GM19438 (cell line): ENCODE results near the gene ATRIP.

Experiments used
- ATAC-seq: cut with Tn5 transposase; IDR thresholded peaks from one replicate; pipeline ENCODE4 v1.9.1; 2021; ENCODE audit warnings: low read depth; ENCODE audit not compliant: unreplicated experiment

The ATRIP gene

GRCh38 chr3:48422681-48423080 is 23.9 kb upstream of the ATRIP start:
- no peak for ATAC-seq

DNA sequence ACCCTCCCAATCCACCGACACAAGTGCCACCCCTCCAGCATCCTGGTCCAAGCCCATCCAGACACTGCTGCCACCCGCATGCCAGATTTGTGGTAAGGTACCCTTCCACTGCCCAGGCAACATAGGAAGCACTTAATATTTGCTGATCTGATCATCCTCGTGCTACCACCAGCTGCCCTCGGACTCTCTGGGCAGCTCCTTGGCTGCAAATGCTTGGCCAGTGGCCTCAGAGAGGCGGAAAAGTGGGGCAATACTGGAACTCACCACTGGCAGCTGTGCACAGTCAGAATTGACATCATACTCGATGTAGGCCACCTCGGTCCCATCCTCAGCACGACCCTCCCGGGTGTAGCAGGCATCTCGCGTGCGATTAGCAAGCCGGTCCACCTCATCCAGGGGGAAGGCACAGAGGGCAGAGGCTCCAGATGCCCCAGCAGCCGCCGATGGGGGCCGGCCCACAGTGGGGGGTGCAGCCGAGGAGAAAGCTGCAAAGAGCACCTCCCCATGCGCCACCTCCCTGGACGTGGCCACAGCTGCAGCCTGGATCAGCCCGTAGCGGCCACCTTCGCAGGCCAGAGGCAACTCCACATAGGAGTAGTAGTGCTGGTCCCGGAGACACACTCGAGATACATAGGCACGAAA is 23.2 kb upstream of the ATRIP start:
- no peak for ATAC-seq

DNA sequence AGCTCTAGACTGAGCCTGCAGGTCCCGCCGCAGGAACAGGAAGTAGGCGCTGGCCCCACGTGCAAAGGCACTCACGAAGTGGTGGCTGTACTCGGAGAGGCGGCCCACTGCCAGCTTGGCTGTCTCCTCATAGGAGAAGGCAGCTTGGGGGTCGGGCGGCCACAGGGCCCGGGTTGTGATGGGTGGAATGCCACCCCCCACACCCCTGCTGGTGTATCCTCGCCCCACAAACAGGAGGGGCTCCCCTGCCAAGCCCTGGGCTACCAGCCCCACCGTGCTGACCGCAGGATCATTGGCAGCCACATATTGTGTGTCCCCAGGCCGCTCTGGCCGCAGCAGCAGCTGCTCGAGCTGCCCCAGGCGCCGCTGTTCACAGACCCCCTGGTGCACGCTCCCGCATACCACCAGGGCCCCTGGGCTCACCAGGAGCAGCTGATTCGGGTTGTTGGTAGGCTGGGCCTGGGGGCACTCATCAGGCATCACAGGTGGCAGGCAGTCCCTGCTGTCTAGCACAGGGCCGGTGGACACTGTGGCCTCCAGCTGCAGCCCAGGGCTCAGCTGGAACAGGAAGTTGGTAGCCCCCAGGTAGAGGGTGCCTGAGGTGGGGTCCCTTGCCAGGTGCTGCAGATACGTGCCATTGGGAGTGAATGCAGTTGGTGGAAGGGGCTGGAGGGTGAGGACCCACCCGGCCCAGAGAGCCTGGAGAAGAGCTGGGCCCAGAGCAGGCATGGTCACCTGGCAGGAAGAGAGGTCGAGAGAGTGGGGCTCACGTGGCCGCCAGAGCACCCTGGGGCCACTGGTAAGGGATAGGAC is 22.4 kb upstream of the ATRIP start:
- no peak for ATAC-seq

GRCh38 chr3:48425281-48425812 is 21.2 kb upstream of the ATRIP start:
- no peak for ATAC-seq

- ATAC-seq, result no peak
Measured at GRCh38 chr3:48426401-48426909, 20.1 kb upstream of the ATRIP start.

GRCh38 chr3:48426944-48427629 is 19.4 kb upstream of the ATRIP start:
- no peak for ATAC-seq

DNA sequence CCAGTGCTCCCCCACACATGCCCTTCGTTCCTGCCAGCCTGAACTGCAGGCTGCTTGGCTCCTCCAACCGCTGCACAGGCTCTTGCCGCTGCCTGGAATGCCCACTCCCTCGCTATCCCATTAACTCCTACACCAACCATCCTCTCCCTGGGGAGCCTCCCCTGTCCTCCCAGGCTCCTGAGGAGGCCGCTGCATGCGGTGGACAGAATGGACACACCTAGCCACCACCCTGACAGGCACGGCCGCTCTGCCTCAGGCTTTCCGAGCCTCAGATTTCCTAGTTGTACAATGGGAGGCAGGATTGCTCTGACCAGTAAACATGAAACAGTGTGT is 18.9 kb upstream of the ATRIP start:
- no peak for ATAC-seq

DNA sequence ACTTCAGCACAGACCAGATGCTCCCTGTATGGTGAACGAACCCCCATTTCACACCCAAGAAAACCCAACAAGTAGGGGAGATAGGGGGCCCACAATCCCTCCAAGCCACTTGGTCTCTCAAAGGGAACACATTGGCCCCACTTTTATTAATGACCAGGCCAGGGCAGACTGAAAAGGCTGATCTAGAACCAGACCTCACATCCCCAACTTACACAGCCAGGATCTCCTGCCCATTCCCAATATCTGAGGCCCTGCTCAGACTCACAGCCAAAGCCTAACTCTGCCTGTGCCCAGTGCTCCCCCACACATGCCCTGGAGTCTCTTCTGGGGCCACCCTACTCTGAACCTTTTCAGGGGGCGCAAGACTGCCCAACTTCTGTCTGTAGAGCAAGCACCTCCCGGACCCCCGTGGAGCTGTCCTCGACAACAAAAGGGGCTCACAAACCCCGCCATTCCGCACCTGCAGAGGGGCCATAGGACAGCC is 18.4 kb upstream of the ATRIP start:
- no peak for ATAC-seq

DNA sequence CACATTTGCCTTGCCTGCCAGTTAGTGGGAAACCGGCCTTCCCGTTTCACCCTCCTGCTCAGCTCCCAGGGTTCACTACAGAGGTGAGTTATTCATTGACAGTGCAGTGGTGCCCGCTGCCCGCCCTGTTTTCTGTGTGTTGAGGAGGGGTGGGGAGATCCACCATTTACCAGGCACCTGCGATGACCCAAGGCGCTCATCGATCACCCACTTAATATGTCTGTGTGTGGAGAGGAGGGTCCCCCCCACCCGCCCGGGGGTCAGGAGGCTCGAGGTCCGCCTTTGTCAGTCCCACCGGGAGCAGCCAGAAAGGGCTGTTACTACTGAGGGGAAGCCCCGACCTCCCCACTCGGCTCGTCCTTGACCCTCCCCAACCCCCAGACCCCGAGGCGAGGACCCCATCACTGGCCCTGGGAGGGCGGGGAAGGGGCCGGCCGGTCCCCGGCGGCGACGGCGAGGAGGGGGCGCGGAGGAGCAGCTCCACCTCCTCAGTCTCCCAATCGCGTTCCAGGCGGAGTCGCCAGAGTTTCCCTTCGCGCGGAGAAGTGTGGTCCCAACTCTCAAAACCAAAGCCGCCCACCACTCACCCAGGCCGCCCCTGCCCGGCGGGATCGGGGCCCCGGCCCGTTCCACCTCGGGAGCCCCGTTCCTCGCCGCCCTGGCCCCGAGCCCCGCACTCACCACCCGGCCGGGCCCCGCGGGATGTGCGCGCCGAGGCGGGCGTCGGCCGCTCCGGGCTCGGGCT is 17.8 kb upstream of the ATRIP start:
- ATAC-seq, result no peak

- ATAC-seq, result no peak
Measured at GRCh38 chr3:48429317-48429959, 17.1 kb upstream of the ATRIP start.

DNA sequence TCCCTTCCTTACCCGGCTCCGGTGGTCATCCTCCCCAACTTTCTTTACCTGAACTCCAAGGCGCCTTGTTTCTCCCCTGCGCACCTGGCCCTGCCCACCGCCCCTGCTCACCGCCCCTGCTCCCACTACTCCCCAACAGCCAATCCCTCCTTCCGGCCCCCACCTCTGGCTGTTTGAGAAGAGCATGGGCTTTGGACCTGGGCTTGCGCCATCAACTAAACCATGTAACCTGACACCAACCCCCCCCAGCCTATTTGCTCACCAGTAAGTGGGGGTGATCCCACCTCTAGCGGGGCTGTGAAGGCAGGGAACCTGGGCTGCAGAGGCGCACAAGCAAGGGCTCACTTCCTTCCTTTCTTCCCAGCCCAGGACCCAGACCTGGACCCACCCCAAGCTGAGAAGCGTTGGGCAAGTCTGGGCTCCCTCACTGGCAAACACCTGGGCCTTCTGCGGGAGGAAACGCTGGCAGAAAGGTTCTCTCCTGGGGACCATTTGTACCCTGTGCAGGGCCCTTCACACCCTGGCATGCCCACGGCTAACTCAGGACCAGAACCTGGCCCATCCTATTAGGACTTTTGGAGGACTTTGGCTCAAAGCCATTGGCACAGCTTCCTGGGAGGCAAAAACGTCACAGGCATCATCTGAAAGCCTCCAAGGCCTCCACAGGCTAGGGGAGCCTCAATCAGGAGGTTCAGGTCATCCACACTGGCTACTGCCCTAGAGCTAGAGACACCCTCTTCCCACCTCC is 16.4 kb upstream of the ATRIP start, which contains the start of gene PLXNB1:
Gene PLXNB1 (minus strand): TSS at position 127 of the 748 bp plus-strand sequence. CDS start 5,475 bp downstream, outside the sequence.
- ATAC-seq, result no peak

DNA sequence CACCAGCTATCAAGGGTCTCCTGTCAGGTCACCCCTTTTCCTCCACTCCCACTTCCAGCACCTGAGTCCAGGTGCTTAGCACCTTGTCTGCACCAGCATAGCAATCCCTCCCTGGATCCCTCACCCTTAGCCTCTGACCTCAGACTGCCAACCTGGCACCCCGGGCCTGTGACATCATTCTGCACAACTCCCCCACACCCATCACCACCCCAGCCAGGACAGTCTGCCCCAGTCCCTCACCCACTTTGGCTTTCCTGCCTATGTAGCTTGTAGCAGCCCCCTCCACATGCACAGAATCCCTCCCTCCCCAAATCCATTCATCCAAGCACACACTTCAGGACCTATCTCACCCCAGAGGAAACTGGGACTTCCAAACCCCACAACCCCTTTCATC is 15.8 kb upstream of the ATRIP start:
- ATAC-seq, result no peak

DNA sequence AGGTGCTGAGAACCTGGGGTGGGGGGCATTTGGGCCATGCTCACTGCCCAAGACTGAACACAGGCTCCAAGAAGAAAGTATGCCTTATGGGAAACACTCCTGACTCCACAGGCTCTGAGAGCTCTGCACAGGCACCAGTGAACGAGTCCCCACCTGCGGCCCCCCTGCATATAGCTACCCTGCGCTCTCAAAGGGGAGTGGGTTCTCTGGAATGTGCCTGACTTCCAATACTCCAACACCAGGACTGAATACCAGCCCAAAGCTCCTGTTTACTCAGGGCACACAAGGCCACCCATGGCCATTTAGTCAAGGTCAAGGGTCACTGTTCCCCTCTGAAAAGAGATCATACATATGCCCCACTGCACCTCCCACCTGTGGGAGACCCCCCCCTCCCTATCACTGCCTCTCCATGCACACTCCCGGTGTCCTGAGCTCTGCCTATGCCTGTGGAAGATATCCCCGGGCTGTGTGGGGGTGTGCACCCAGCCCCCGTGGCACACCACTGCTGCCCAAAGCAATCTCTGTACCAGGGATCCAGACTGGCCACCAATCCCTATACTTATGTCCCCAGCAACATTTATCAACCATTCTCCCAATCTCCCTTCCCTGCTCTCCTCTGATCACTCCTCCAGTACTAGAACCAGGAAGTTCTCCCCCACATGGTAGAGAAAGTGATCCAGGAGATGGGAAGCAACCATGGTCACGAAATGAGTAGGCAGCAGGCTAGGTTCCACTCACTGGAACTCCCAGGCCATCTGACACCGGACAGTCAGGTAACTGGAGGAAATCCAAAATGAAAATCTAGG is 15.1 kb upstream of the ATRIP start:
- no peak for ATAC-seq

GRCh38 chr3:48432411-48433371 is 13.8 kb upstream of the ATRIP start:
- no peak for ATAC-seq

- ATAC-seq, result no peak
Measured at GRCh38 chr3:48433472-48434118, 12.9 kb upstream of the ATRIP start.

- ATAC-seq, result no peak
Measured at GRCh38 chr3:48434591-48435222, 11.8 kb upstream of the ATRIP start.
